Measurements from ENCODE around the gene IMMP2L. TPM values are rescaled to one million over a fixed set of nuclear protein-coding genes. Genes with fewer than 3 reads are reported as not detected.

The IMMP2L gene
- total and polyA plus RNA-seq, 4 donors, result 7.3 to 21.1 (median 12.4) TPM

DNA sequence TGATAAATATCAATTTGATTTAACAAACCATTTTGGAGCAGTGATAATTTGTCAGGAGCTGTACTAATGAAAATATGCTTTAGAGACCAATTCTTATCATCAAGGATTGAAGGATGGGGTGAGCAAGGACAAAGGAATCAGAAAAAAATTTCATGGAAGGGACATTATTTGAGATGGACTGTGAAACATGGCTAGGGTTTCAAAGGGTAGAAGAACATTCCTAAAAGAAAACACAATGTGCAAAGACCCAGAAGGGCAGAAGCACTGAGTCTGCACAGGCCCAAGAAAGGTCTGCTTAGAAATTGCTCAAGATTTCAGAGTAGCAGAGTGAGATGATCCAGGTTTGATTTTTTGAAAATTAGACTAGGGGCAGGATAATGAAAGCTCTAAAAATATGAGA is 296.9 kb downstream of the IMMP2L start:
- H3K4me3 ChIP-seq (ENCODE audit: low read depth in 1 of 3, low read length in 3 of 3), result no peak overlapping the region
- H3K9ac ChIP-seq (ENCODE audit: low read depth in 1 of 2, low read length in 2 of 2), result no peak overlapping the region
- DNase-seq (ENCODE audit: low spot score), result no peak
- no peaks in the 10 kb centered on the region for H3K36me3 ChIP-seq (ENCODE audit: control insufficient read depth in 4 of 4, insufficient read depth in 3 of 4, low read depth in 1 of 4, low read length in 3 of 4)
- TF ChIP-seq REST (IDR thresholded peaks at IDR 0.05) (no peak), TAF1 (conservative IDR thresholded peaks at IDR 0.05) (no peak), ATF3 (IDR thresholded peaks at IDR 0.05) (no peak), SP1 (IDR thresholded peaks at IDR 0.05) (no peak), FOXA2 (IDR thresholded peaks at IDR 0.05) (no peak), CTCF (IDR thresholded peaks at IDR 0.05; ENCODE audit: low read depth, low read length, missing input control) (no peak), HNF4A (conservative IDR thresholded peaks at IDR 0.05) (no peak), EGR1 (IDR thresholded peaks at IDR 0.05; ENCODE audit: low read depth in 2 of 2) (no peak)
- TF ChIP-seq, protein P1, sequence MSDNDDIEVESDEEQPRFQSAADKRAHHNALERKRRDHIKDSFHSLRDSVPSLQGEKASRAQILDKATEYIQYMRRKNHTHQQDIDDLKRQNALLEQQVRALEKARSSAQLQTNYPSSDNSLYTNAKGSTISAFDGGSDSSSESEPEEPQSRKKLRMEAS (IDR thresholded peaks at IDR 0.05), result no peak
- no peaks in the 10 kb centered on the region for H3K4me1 ChIP-seq (ENCODE audit: control insufficient read depth in 4 of 4, insufficient read depth in 4 of 4, low read length in 3 of 4)
- no peaks in the 10 kb centered on the region for H3K27me3 ChIP-seq (ENCODE audit: control insufficient read depth in 4 of 4, insufficient read depth in 4 of 4, low read length in 3 of 4)
- no peaks in the 10 kb centered on the region for H3K9me3 ChIP-seq (ENCODE audit: control insufficient read depth in 4 of 4, low read length in 3 of 4)
- H3K27ac ChIP-seq (ENCODE audit: low read depth in 1 of 2, low read length in 2 of 2), result no peak overlapping the region

GRCh38 chr7:111264981-111265380 is 297.3 kb downstream of the IMMP2L start:
- Histone ChIP-seq H3K4me3 (ENCODE audit: low read depth in 1 of 3, low read length in 3 of 3) (no peak overlapping the region), H3K36me3 (ENCODE audit: control insufficient read depth in 4 of 4, insufficient read depth in 3 of 4, low read depth in 1 of 4, low read length in 3 of 4) (no peaks in the 10 kb centered on the region), H3K9me3 (ENCODE audit: control insufficient read depth in 4 of 4, low read length in 3 of 4) (no peaks in the 10 kb centered on the region), H3K27ac (ENCODE audit: low read depth in 1 of 2, low read length in 2 of 2) (no peak overlapping the region), H3K27me3 (ENCODE audit: control insufficient read depth in 4 of 4, insufficient read depth in 4 of 4, low read length in 3 of 4) (no peaks in the 10 kb centered on the region), H3K9ac (ENCODE audit: low read depth in 1 of 2, low read length in 2 of 2) (no peak overlapping the region), H3K4me1 (ENCODE audit: control insufficient read depth in 4 of 4, insufficient read depth in 4 of 4, low read length in 3 of 4) (no peaks in the 10 kb centered on the region)
- DNase-seq (ENCODE audit: low spot score), result no peak
- 96% methylated on average over 1 of the region's 1 CpG for WGBS
- TF ChIP-seq REST (IDR thresholded peaks at IDR 0.05) (no peak), ATF3 (IDR thresholded peaks at IDR 0.05) (no peak), FOXA1 (IDR thresholded peaks at IDR 0.05) (no peak), YY1 (IDR thresholded peaks at IDR 0.05) (no peak), JUND (IDR thresholded peaks at IDR 0.05) (no peak), CTCF (IDR thresholded peaks at IDR 0.05; ENCODE audit: low read depth, low read length, missing input control) (no peak), EGR1 (IDR thresholded peaks at IDR 0.05; ENCODE audit: low read depth in 2 of 2) (no peak), FOXA2 (IDR thresholded peaks at IDR 0.05) (no peak), HNF4A (conservative IDR thresholded peaks at IDR 0.05) (no peak), GABPA (IDR thresholded peaks at IDR 0.05 in 1 of 2, conservative IDR thresholded peaks at IDR 0.05 in 1 of 2) (no peak), TAF1 (conservative IDR thresholded peaks at IDR 0.05) (no peak), RXRA (IDR thresholded peaks at IDR 0.05) (no peak), RAD21 (IDR thresholded peaks at IDR 0.05) (no peak), SP1 (IDR thresholded peaks at IDR 0.05) (no peak), NR2F2 (IDR thresholded peaks at IDR 0.05) (no peak), HNF4G (IDR thresholded peaks at IDR 0.05) (no peak)
- TF ChIP-seq, protein P1 (IDR thresholded peaks at IDR 0.05), result no peak

Measured in liver (tissue), 9 donors.